ENCODE data around the gene ASPG.

DNA sequence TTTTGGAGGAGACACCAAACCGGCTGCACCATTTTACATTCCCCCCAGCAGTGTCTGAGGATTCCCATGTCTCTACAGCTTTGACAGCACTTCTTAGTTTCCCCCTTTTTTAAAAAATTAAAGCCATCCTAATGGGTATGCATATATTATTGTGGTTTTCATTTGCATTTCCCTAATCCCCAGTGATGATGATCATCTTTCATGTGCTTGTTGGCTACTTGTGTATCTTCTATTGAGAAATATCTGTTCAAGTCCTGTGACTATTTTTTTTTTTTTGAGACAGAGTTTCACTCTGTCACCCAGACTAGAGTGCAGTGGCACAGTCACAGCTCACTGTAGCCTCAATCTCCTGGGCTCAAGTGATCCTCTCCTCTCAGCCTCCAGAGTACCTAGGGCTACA is 23.2 kb upstream of the ASPG start:
- TF ChIP-seq, protein P1, sequence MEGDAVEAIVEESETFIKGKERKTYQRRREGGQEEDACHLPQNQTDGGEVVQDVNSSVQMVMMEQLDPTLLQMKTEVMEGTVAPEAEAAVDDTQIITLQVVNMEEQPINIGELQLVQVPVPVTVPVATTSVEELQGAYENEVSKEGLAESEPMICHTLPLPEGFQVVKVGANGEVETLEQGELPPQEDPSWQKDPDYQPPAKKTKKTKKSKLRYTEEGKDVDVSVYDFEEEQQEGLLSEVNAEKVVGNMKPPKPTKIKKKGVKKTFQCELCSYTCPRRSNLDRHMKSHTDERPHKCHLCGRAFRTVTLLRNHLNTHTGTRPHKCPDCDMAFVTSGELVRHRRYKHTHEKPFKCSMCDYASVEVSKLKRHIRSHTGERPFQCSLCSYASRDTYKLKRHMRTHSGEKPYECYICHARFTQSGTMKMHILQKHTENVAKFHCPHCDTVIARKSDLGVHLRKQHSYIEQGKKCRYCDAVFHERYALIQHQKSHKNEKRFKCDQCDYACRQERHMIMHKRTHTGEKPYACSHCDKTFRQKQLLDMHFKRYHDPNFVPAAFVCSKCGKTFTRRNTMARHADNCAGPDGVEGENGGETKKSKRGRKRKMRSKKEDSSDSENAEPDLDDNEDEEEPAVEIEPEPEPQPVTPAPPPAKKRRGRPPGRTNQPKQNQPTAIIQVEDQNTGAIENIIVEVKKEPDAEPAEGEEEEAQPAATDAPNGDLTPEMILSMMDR (IDR thresholded peaks at IDR 0.05; ENCODE audit: insufficient read depth, low read length): no peak
- no peak for TF ChIP-seq POLR2AphosphoS5 (IDR thresholded peaks at IDR 0.05; ENCODE audit: low read depth)
- no peak for TF ChIP-seq GABPA (IDR thresholded peaks at IDR 0.05; ENCODE audit: low read depth)
